ENCODE measurements around the gene ZNF512.

GRCh38 chr2:27653397-27653796 is 70.6 kb downstream of the ZNF512 start:
- TF ChIP-seq, protein P1, sequence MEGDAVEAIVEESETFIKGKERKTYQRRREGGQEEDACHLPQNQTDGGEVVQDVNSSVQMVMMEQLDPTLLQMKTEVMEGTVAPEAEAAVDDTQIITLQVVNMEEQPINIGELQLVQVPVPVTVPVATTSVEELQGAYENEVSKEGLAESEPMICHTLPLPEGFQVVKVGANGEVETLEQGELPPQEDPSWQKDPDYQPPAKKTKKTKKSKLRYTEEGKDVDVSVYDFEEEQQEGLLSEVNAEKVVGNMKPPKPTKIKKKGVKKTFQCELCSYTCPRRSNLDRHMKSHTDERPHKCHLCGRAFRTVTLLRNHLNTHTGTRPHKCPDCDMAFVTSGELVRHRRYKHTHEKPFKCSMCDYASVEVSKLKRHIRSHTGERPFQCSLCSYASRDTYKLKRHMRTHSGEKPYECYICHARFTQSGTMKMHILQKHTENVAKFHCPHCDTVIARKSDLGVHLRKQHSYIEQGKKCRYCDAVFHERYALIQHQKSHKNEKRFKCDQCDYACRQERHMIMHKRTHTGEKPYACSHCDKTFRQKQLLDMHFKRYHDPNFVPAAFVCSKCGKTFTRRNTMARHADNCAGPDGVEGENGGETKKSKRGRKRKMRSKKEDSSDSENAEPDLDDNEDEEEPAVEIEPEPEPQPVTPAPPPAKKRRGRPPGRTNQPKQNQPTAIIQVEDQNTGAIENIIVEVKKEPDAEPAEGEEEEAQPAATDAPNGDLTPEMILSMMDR (IDR thresholded peaks at IDR 0.05), result no peak
- TF ChIP-seq ZFX (IDR thresholded peaks at IDR 0.05; ENCODE audit: borderline replicate concordance), result no peak

Measured in 22Rv1 (cell line).